Endothelial cell of umbilical vein (primary cell): ENCODE data around the gene ACTN1. TPM values are rescaled to one million over a fixed set of nuclear protein-coding genes. Genes with fewer than 3 reads are reported as not detected.

Experiments
- BruUV-seq: library from RNA; stranded (reverse); fragments of 400-500 nt; replicated peaks from 2 replicates; lab custom pipeline; 2021; lab: Mats Ljungman, UMichigan
- CTCF ChIA-PET: fragments of 300-600, 350-600 bp; sonication (Branson Sonifier 250); formaldehyde crosslinking; loops from one replicate; lab custom pipeline; 2021; ENCODE audit warnings: antibody characterized with exemption, inconsistent platforms; lab: Charles Lee
- POLR2A ChIA-PET: fragments of 300-600, 350-600 bp; sonication (Branson Sonifier 250); formaldehyde crosslinking; loops from one replicate; lab custom pipeline; 2021; ENCODE audit warnings: antibody characterized with exemption, inconsistent platforms; lab: Charles Lee
- DNase-seq: peaks from one replicate; pipeline ENCODE4 v3.0.0-alpha.2; 2011; ENCODE audit warnings: low read depth, low spot score
- FAIRE-seq: peaks from 2 replicates; lab custom pipeline; 2011; peaks lifted over from hg19 to GRCh38; lab: Jason Lieb, UNC
- H2AFZ ChIP-seq: 2 replicates; pipeline ENCODE4 v1.6.0; 2012; ENCODE audit warnings: low read depth, low read length, control low read depth, inconsistent platforms
- H3K27ac ChIP-seq: 2 replicates; pipeline ENCODE4 v1.5.1; 2011; ENCODE audit warnings: low read depth, mild to moderate bottlenecking, control low read depth, low read length, moderate library complexity; ENCODE audit not compliant: insufficient read depth
- H3K27me3 ChIP-seq, 2 experiments: 2 replicates each; pipeline versions ENCODE4 v1.6.0 to v1.6.1; 2011; ENCODE audit warnings: low read length in 2 of 2, mixed read lengths in 1 of 2; ENCODE audit not compliant: control insufficient read depth in 2 of 2, insufficient read depth in 2 of 2
- H3K36me3 ChIP-seq, 2 experiments: 2 replicates in 1 of 2; 3 replicates in 1 of 2; pipeline ENCODE4 v1.5.1; 2011; ENCODE audit warnings: low read length in 2 of 2, mild to moderate bottlenecking in 1 of 2, moderate library complexity in 1 of 2; ENCODE audit not compliant: control insufficient read depth in 2 of 2, insufficient read depth in 2 of 2; ENCODE audit errors: extremely low read depth in 1 of 2
- H3K4me1 ChIP-seq: 3 replicates; pipeline ENCODE4 v1.5.1; 2011; ENCODE audit warnings: mild to moderate bottlenecking, low read length; ENCODE audit not compliant: control insufficient read depth, insufficient read depth; ENCODE audit errors: extremely low read depth
- H3K4me2 ChIP-seq: 2 replicates; pipeline ENCODE4 v1.6.1; 2011; ENCODE audit warnings: low read length, control low read depth, mixed read lengths; ENCODE audit not compliant: insufficient read depth
- H3K4me3 ChIP-seq, 3 experiments: fragments of 200-600 bp in 1 of 3; sonication (generic), shearing (Covaris generic) in 1 of 3; replicated peaks in 1 of 3; 2 replicates each; pipeline ENCODE4 v1.5.1; 2011 to 2016; ENCODE audit warnings: control low read depth in 3 of 3, low read length in 3 of 3, mild to moderate bottlenecking in 2 of 3, inconsistent platforms in 1 of 3, low read depth in 1 of 3, moderate library complexity in 1 of 3; ENCODE audit not compliant: insufficient read depth in 1 of 3
- H3K79me2 ChIP-seq: 2 replicates; pipeline ENCODE4 v1.6.0; 2012; ENCODE audit warnings: low read length, inconsistent platforms; ENCODE audit not compliant: control insufficient read depth, insufficient read depth
- H3K9ac ChIP-seq: replicated peaks from 2 replicates; pipeline ENCODE3; 2011; ENCODE audit warnings: low read length, control low read depth; ENCODE audit not compliant: insufficient read depth; ENCODE audit errors: extremely low read depth
- H3K9me1 ChIP-seq: replicated peaks from 3 replicates; pipeline ENCODE4 v1.6.0; 2011; ENCODE audit warnings: mild to moderate bottlenecking, low read length; ENCODE audit not compliant: control insufficient read depth, insufficient read depth; ENCODE audit errors: extremely low read depth
- H3K9me3 ChIP-seq: replicated peaks from 2 replicates; pipeline ENCODE4 v1.5.1; 2012; ENCODE audit warnings: low read length, inconsistent platforms; ENCODE audit not compliant: control insufficient read depth, insufficient read depth
- H4K20me1 ChIP-seq: replicated peaks from 2 replicates; pipeline ENCODE3; 2011; ENCODE audit warnings: mild to moderate bottlenecking, low read length; ENCODE audit not compliant: control insufficient read depth, insufficient read depth; ENCODE audit errors: extremely low read depth
- CTCF ChIP-seq, 2 donors: IDR thresholded peaks; 1 replicate in 1 of 2; 2 replicates in 1 of 2; pipeline ENCODE4 v1.5.1; 2011; ENCODE audit warnings: low read length in 2 of 2, mild to moderate bottlenecking in 2 of 2, moderate library complexity in 2 of 2, control low read depth in 1 of 2, inconsistent platforms in 1 of 2, low read depth in 1 of 2; ENCODE audit not compliant: insufficient read depth in 1 of 2; ENCODE audit errors: extremely low read depth in 1 of 2
- EZH2 ChIP-seq: IDR thresholded peaks from 2 replicates; pipeline ENCODE4 v1.6.1; 2012; ENCODE audit warnings: borderline replicate concordance, low read depth, mild to moderate bottlenecking, moderate library complexity, low read length, inconsistent platforms; ENCODE audit not compliant: severe bottlenecking
- FOS ChIP-seq: IDR thresholded peaks from 2 replicates; pipeline ENCODE4 v1.6.1; 2011; ENCODE audit warnings: mild to moderate bottlenecking, low read length, moderate library complexity, borderline replicate concordance; ENCODE audit not compliant: insufficient read depth
- GATA2 ChIP-seq: IDR thresholded peaks from 2 replicates; pipeline ENCODE4 v1.7.0; 2011; ENCODE audit warnings: low read depth, mild to moderate bottlenecking, moderate library complexity, mixed read lengths, low read length; ENCODE audit not compliant: insufficient read length, insufficient read depth
- JUN ChIP-seq: IDR thresholded peaks from 2 replicates; pipeline ENCODE4 v1.6.1; 2011; ENCODE audit warnings: borderline replicate concordance, low read depth; ENCODE audit not compliant: insufficient read length, insufficient read depth
- MAX ChIP-seq: IDR thresholded peaks from 2 replicates; pipeline ENCODE4 v1.6.1; 2011; ENCODE audit not compliant: insufficient read depth, insufficient read length
- MYC ChIP-seq: IDR thresholded peaks from one replicate; pipeline ENCODE4 v1.6.1; 2011; ENCODE audit warnings: mild to moderate bottlenecking, low read depth, low read length
- POLR2A ChIP-seq: IDR thresholded peaks from 2 replicates; pipeline ENCODE4 v1.6.1; 2012; ENCODE audit warnings: low read depth, mild to moderate bottlenecking, control low read depth, low read length
- POLR2AphosphoS5 ChIP-seq: IDR thresholded peaks from 2 replicates; pipeline ENCODE4 v1.6.1; 2012; ENCODE audit warnings: low read depth, mild to moderate bottlenecking, control low read depth, low read length, moderate library complexity; ENCODE audit not compliant: insufficient read depth
- dilution Hi-C: fragments of 300-500 bp; cut with MboI; formaldehyde crosslinking; loops from one replicate; pipeline ENCODE4 v1.15.0; 2019; ENCODE audit warnings: low sequenced_read_pairs; ENCODE audit not compliant: extremely low pct_ligation_motif_present
- intact Hi-C: fragments of 100-400 bp; cut with micrococcal nuclease; formaldehyde crosslinking; loops from one replicate; pipeline ENCODE4 v1.10.0; 2022
- polyA plus RNA-seq, 4 experiments: library from polyadenylated mRNA; depleted of rRNA in 3 of 4; stranded (reverse) in 3 of 4; unstranded in 1 of 4; fragments of >200 nt; gene quantifications; 2 replicates each; pipeline versions ENCODE4 v1.2.1 to v1.2.3, GENCODE V29; 2011 to 2012; ENCODE audit warnings: missing spikeins in 1 of 4
- total RNA-seq: library from RNA; stranded (reverse); gene quantifications from 2 replicates; pipeline ENCODE4 v1.2.3, GENCODE V29; 2021

Gene ACTN1
- total and polyA plus RNA-seq, 2 donors (not counting 3 experiments of a cell fraction or from before 2014, with no cell fraction given), result 442 to 463 TPM

GRCh38 chr14:68825729-68826128, 153.4 kb downstream of the ACTN1 start:
- H3K9me3 ChIP-seq, result no peaks in the 10 kb centered on the region
- no peak overlapping the region for H3K27ac ChIP-seq
- DNase-seq (no peak), FAIRE-seq (no peak)
- H3K9ac ChIP-seq, result no peak overlapping the region
- ChIA-PET POLR2A (no interaction called here), CTCF (interaction anchor here (0.8 to 7.1 kb wide), 9 partner anchors 9 to 943 kb away, joined by 4 to 65 read pairs (median 8); no protein-coding TSS in a partner anchor)
- intact Hi-C loops, result loop anchor here (2.0 kb wide), 2 partner anchors 881 to 989 kb away; no protein-coding TSS in a partner anchor
- H3K27me3 ChIP-seq, result no peaks in the 10 kb centered on the region
- no peaks in the 10 kb centered on the region for H3K79me2 ChIP-seq
- no peak for TF ChIP-seq CTCF (IDR thresholded peaks at IDR 0.05; ENCODE audit: extremely low read depth in 1 of 2, insufficient read depth in 1 of 2, low read depth in 1 of 2, low read length in 2 of 2)
- no peak for TF ChIP-seq FOS
- no peak for TF ChIP-seq JUN
- TF ChIP-seq MAX, result no peak
- no peak for TF ChIP-seq POLR2A
- no peak for TF ChIP-seq EZH2
- no peak for TF ChIP-seq MYC
- TF ChIP-seq GATA2, result no peak
- TF ChIP-seq POLR2AphosphoS5, result no peak
- no peak overlapping the region for H3K4me3 ChIP-seq
- no peaks in the 10 kb centered on the region for H3K9me1 ChIP-seq
- H3K4me2 ChIP-seq, result no peak overlapping the region
- no peaks in the 10 kb centered on the region for H3K4me1 ChIP-seq
- BruUV-seq, result no TSS peak
- H2AFZ ChIP-seq, result no peak overlapping the region
- no peaks in the 10 kb centered on the region for H4K20me1 ChIP-seq
- dilution Hi-C loops, result no loop called here
- H3K36me3 ChIP-seq, result no peaks in the 10 kb centered on the region
